GM21619 (cell line): ENCODE results near the gene TTLL9.

Experiments
- ATAC-seq: cut with Tn5 transposase; IDR thresholded peaks from one replicate; pipeline ENCODE4 v1.9.1; 2021; ENCODE audit not compliant: unreplicated experiment

The TTLL9 gene

DNA sequence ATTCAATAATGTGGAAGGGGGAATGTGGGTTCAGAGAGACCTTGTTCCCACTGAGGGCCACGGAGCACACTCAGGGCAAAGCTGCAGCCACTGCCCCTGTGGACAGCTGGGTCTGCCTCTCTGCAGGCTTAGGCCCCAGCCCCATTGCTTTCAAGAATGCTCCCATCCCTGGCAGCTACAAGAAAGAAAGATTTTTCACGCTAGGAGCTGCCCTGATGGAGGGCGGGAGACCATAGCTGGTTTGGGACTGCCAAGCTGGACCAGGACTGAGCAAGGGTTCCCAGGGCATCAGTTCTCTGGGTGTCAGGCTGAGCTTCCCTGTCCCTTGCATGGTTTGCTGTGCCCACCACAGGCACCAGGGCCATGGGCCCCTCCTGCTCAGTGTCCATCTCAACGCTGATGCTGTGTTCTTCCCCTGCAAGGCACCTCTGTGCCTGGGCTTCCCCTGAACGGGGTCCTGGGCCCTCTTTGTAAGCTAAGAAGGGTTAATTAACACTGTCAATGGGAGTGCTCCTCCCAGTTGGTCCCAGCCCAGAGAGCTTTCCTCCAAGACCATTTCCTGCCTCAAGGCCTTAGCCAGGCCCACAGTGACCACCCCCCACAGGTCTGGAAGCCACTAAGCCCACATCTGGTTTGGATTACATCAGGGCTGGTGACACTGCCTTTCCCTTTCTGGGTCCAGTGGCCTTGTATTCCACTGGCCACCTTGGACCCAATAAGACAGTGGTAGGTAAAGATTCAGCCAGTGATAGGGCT, 33.4 kb upstream of the TTLL9 start:
- ATAC-seq, result no peak

DNA sequence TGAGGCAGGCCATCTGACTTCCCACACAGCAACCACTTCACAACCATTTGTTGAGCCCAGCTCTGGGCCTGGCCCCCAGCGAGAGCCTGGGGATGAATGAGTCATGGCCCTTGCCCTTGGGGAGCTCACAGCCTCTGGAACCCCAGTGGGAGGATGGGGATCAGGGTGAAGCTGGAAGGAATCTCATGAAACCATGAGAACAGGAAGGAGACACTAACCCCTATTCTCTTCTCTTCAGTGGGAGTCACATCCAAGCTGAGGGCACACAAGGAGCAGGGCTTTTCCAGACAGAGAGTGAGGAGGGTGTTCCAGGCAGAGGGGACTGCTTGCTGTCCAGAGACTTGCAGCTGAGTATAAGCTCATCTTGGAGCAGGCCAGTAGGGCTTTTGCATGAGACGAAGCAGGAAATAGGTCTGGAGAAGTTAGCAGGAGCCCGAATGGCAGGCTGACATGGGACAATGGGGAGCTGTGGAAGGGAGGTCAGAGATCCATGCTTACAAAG, 32.5 kb upstream of the TTLL9 start:
- ATAC-seq, result no peak

GRCh38 chr20:31838646-31839292, 31.7 kb upstream of the TTLL9 start:
- no peak for ATAC-seq

DNA sequence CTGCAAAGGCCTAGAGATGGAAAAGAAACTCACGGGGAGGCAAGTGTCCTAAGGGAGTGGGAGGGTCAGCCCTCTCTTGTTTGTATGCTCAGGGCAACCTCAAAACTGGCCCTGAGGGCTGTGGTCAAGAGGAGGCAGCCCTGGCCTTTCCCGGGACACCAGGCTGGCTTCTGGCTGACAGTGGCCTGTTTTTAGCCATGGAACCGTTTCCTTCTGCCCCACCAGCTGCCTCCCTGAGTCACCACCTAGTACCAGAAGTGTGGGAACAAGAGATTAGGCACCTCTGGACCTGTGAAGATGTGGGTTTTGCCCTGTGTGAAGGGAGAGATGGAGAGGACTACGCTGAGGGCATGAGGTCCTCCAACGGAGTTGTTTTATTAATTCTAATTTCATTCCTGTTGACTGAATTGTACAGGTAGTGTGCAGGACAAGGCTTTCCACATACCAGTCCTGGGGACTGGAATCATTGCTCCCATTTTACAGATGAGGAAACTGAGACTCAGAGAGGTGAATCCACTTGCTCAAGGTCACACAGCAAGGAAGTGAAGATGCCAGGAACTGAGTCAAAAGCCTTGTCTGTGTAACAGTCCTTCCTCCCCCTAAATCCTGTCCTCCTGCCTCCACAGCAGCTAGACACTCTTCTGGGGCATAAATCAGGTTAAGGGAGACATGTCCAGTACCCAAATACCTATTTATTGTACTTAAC, 30.5 kb upstream of the TTLL9 start:
- ATAC-seq, result no peak

GRCh38 chr20:31840906-31841816, 29.3 kb upstream of the TTLL9 start:
- ATAC-seq, result no peak

GRCh38 chr20:31841928-31842327, 28.5 kb upstream of the TTLL9 start:
- no peak for ATAC-seq

GRCh38 chr20:31842471-31843157, 27.8 kb upstream of the TTLL9 start:
- no peak for ATAC-seq

DNA sequence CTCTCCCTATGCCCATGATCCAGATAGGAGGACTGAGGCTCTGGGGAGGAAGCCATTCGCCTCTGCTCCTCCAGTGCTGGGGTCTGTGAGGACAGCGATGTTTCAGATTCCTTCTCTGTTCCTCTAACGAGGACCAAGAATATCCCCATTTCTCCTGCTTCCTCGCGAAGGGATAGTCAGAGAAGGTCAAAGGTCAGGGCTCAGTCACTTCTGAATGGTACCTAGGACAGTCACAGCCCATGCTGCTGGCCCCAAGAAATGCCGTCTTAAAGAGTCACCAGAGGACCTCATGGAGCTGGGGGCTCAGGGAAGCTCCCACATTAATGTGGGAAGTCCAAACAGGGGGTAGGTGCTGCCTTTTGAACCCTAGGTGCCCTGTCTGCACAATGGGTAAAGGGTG, 27.1 kb upstream of the TTLL9 start:
- no peak for ATAC-seq

DNA sequence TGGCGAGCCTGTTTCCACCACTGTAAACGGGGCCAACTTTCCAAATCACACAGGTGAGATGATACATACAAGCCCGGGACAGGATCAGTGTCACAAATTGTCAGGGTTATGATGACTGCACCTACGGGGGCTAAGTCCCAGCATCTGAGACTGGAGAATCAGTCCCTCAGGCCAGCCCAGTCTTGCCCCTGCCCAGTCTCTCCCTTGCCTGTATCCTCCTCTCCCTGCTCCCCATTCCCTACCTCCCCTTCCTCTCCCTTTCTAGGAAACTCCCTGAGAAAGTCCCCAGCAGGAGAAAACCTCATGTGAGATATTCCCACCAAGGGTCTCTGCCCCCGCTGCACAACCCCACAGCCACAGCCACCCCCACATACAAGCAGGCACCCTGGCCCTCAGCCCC, 26.6 kb upstream of the TTLL9 start:
- no peak for ATAC-seq

DNA sequence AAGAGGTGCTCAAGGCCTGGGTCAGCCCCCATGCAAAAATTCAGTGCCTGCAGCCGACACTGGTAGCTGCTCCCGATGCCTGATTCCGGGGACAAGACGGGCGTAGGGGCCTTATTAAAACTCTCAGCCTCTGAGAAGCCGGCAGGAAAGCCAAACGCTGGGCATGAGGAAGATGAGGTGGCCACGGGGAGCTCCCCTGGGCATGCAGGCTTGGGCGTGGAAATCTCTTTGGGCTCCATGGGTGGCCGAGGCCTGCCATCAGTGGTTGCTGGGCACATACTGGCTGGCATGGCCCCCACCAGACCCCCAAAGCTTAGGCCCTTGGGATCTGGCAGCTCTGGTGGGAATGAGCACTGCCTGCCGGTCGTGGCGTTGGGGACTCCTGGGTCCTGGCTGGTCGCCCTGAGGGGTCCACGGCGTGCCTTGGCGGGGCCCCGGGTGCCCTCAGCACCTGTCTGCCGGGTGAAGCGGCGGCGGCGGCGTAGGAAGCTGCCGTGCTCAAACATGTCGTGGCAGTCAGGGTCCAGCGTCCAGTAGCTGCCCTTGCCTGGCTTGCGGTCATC, 25.6 kb upstream of the TTLL9 start:
- ATAC-seq, result no peak

DNA sequence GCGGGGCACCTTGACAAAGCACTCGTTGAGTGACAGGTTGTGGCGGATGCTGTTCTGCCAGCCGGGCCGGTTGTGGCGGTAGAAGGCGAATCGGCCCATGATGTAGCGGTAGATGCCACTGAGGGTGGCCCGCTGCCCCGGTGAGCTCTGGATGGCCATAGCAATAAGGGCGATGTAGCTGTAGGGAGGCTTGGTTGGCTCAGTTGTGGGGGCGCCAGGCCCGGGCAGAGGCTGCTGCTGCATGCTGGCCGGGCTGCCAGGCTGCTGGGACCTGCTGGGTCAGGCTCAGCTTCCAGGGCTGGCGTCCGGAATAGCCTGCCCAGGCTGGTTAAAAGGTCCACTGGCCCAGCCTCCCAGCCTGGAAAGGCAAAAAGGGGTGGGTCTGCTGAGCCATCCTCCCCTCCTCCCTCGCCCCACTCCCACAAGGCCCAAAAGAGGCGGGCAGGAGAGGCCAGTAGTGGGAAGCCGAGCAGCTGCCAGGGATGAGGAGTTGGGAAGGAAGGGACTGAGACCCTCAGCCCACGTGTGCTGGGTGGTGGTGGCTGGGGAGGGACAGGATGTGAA, 25.1 kb upstream of the TTLL9 start, which contains the start of gene FOXS1:
Gene FOXS1 (minus strand): TSS at position 305 of the 564 bp plus-strand sequence. CDS start 62 bp downstream, at position 243.
- no peak for ATAC-seq

GRCh38 chr20:31846793-31847138, 23.7 kb upstream of the TTLL9 start:
- no peak for ATAC-seq

- no peak for ATAC-seq
Measured at GRCh38 chr20:31848088-31848999, 22.1 kb upstream of the TTLL9 start.

GRCh38 chr20:31849306-31849930, 21.0 kb upstream of the TTLL9 start:
- ATAC-seq, result no peak

DNA sequence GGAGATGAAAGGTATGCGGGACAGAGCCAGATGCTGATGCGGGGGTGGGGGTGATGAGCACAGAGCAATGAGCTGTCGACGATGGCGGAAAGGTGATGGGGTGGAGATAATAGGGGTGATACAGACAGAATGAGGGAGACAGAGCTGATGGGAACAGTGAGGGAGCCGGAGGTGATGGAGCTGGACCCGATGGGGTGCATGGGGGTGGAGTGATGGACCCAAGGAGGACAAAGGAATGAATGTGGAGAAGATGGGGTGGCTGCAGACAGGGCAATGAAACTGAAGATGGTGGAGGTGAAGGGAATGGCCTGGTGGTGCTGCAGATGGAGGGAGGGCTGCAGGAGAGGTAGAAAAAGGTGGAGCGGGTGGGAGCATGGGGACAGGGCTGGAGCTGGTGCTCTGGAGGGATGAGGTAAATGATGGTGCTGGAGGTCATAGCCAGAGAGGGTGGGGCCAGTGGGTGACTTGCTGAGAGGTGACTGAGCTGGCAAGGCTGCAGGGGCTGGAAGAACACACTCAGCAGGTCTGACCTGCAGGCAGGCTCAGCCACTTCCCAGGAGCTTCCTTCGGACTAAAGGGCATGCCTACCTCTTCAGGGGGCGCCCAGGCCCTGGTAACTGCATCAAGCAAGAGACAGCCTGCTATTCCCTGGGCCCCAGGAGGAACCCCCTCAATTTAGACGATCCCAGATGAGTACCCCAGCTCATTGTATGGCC, 19.0 kb upstream of the TTLL9 start:
- ATAC-seq, result no peak

DNA sequence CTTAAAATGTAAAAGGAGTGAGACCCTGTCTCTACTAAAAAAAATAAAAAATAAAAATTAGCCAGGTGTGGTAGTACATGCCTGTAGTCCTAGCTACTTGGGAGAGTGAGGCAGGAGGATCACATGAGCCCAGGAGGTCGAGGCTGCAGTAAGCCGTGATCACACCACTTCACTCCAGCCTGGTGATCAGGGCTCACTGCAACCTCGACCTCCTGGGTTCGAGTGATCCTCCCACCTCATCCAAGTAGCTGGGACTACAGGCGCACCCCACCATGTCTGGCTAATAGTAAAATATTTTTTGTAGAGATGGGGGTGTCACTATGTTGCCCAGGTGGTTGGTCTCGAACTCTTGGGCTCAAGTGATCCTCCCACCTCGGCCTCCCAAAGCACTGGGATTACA, 17.0 kb upstream of the TTLL9 start:
- ATAC-seq, result no peak

- ATAC-seq, result no peak
Measured at GRCh38 chr20:31856516-31856915, 13.9 kb upstream of the TTLL9 start.
